Measurements from ENCODE around the gene TERB1.

Gene TERB1

DNA sequence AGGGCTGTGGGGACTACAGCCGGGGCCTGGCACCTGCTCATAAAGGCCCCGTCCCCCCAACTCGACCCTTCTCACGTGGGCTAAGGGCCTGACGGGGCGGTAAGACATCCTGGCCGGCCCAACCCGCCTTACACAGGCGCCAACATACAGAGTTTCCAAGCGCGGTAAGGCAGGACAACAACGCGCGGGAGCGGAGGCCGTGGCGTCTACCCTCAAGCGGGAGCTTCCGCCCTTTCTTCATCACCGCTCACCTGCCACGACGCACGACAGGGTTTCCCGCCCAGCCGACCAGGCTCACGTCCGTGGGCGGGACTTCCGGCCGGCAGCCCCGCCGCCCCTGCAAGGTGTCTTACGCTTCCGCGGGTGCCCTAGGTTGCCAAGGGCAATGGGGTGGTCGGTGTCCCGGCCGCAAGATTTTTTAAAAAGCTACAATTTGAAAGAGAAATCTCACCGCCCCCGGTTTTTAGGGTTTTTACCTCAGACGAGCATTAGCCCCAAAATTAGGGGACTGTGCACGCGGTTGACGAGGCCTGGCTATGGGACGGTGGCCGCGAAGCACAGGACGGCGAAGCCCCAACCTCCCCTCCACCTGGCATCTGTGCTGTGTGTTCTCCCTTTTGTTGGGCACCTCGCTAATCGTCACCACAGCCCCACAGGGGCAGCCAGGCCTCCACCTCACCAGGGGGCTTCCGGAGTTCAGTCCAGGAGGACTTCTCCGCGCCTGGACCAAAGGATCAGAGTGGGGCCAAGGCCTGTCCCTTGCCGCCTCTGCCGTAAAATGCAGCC lies at the start of gene TERB1:
Gene TERB1, minus strand, starts transcription at position 265 of the 786 bp plus-strand sequence. CDS start 4,786 bp downstream, outside the sequence.
- DNase-seq (ENCODE audit: low spot score), result no peak

DNA sequence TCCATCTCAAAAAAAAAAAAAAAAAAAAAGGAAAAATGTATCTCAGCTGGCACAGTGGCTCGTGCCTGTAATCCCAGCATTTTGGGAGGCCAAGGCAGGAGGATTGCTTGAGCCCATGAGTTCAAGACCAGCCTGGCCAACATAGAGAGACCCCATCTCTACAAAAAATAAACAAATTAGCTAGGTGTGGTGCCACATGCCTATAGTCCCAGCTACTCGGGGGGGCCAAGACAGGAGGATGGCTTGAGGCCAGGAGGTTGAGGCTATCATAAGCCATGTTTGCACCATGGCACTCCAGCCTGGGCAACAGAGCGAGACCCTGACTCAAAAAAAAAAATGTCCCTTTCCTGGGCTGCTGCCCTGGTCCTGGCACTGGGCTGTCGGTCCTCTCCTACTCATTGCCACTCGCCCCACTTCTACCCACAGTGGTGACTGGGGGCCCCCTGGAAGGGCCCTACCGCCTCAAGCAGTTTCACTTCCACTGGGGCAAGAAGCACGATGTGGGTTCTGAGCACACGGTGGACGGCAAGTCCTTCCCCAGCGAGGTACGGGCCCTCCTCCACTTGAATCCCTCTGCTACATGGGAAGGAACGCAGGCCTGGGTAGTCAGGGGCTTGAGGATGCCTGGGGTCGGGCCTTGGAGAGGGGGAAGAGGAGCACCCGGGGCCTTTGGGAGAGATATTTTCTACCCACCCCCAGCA lies 48.9 kb upstream of the TERB1 start:
- DNase-seq (ENCODE audit: low spot score), result no peak

DNA sequence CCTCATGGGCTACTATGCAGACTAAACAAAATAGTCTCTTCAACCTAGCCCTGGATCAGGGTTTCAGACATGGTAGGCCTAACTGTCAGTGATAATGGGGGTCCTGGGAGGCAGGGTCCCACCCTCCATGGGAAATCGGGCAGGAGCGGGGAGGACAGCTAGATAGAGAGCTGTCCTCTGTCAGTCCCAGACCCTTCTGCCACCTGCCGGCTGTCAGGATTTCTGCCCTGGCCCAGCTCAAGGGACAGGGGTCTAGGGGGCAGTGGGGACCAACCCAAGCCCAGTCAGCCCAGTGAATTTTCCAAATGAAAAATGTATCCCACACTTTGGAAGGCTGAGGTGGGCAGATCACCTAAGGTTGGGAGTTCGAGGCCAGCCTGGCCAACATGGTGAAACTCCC lies 48.2 kb upstream of the TERB1 start:
- DNase-seq (ENCODE audit: low spot score), result no peak

DNA sequence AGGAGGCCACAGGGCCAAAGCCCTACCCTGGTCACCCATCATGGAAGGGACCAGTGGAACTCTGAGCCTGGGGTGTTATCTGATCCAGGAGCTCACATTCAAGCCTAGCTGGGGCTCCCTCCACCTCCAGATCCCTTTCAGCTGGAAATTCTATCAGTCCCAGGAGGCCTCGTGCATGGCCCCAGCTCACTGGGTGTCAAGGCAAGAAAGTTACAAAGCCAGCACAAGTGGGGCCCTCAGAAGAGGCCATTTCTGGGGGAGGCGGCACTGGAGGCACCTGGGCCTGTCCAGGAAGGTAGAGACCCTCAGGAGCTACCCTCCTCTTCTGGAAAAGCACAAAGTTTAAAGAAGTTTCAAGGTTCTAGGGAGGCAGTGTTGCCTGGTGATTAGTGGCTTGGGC lies 47.6 kb upstream of the TERB1 start:
- DNase-seq (ENCODE audit: low spot score), result no peak

GRCh38 chr16:66848172-66848571 lies 46.8 kb upstream of the TERB1 start:
- DNase-seq (ENCODE audit: low spot score), result no peak

DNA sequence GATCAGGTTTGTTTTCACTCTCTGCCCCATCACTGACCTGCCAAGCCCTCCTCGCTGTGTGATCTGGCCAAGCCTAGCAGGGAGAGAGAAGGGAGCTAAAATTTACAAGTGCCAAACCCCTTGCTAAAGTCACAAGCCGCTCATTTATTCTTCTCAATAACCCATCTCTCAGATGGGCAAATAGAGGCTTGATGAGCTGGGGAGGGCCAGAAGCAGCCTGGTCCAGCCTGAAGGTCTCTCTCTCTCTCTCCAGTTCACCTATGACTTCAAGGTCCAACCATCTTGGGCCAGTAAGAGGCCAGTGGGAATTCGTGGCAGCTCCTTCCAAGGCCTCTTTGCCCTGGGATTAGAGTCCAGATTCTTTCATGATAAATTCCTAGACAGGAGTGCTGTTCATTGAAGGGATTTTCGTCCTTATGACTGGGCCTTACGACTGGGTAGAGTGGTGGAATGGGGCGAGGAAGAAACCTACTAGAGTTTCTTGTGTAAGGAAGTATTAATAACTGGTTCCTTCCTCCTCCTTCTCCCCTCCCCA lies 46.2 kb upstream of the TERB1 start:
- DNase-seq (ENCODE audit: low spot score), result no peak

DNA sequence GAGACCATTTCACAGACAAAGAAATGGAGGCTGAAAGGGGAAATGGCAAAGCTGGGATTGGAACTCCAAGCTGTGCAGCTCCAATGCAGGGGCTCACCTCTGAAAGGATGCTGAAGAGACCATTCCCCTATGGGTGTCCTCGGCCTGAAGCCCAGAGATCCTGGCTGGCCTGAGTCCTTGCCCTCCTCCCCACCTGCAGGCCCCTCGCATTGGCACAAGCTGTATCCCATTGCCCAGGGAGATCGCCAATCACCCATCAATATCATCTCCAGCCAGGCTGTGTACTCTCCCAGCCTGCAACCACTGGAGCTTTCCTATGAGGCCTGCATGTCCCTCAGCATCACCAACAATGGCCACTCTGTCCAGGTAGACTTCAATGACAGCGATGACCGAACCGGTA lies 45.4 kb upstream of the TERB1 start:
- DNase-seq (ENCODE audit: low spot score), result no peak

DNA sequence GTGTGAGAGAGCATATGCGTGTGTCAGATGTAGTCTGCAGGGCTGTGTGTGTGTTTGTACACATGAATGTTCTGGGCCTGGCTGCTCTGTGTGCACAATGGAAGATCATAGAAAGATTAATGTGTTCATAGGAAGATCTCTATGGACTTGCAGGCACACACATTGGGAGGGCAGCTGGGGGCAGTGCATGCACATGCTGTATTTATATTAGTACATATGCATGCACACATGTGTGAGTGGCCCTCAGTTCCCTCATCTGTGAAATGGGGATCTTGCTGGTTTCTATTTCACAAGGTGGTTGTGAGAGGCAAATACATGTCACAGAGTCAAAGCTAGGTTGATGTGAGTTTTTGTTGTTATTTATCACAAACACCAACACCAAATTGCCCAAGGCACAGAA lies 44.9 kb upstream of the TERB1 start:
- no peak for DNase-seq (ENCODE audit: low spot score)

DNA sequence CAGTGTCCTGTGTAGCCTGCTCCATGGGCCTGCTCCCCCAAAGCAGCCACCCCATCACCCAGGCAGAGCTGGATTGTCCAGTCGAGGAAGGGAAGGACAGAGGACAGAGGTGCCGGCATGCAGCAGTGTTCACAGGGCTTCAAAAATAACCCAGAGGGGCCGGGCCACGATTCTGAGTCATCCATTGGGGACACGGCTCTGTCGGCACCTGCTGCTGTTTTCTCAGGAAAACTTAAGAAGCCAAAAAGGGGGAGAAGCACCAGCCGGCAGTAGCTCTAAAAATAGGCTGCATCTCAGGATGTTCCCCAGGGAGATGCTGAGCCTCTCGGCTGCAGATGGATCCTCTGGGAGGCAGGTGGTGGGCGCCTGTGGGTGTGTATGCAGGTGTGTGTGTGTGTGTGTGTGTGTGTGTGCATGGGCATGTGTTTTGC lies 44.4 kb upstream of the TERB1 start:
- no peak for DNase-seq (ENCODE audit: low spot score)

- no peak for DNase-seq (ENCODE audit: low spot score)
Observed at GRCh38 chr16:66845080-66845410, 43.7 kb upstream of the TERB1 start.

DNA sequence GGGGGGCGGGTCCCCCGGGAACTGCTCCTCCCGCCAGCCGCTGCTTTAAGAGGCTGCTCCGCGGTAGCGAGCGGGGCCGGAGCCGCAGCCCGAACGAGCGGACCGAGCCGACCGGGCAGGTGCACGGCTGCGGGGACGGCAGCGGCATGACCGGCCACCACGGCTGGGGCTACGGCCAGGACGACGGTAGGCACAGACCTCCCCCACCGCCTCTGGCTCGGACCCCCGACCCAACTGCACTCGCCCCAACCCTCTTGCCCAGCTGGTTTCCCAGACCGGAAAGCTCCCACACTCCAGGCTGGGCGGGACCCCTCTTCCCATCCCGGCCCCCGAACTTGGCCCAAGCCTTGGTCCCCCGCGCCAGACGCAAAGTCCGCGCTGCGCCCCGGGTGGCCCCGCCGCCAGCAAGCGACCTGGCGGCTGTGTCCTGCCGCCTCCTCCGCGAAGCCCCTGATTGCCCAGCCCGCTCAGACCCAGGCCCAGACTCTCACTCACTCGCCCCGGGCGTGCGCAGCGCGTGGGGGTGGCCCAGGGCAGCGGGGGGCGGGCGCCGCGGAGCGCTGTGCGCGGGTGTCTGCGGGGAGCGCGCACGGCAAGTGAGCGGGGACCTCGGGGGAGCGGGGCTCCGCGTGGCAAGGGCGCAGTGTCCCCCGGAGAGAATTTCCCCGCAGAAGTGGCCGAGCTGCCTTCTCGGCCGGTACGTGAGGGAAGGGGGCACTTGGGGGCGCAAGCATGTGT lies 43.1 kb upstream of the TERB1 start, which contains the start of gene CA7:
Gene CA7, plus strand, starts transcription at position 73 of the 738 bp plus-strand sequence. Its CDS starts 74 bp downstream, at position 147.
- no peak for DNase-seq (ENCODE audit: low spot score)

DNA sequence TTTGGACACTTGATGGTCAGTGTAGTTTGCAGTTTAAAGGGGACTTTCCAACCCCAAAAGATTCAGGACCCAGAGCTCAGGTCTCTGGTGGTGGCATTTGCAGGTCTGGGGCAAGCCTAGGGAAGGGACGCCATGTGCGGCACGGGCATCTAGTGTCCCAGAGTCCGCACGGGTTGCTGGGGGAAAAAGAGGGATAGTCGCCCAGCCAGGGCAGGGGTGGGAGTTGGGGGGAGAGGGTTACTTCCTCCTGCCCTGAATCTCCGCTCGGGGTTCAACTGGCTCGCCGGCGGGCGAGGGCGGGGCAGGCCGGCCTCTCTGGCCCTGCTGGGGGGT lies 42.6 kb upstream of the TERB1 start:
- DNase-seq (ENCODE audit: low spot score), result no peak

DNA sequence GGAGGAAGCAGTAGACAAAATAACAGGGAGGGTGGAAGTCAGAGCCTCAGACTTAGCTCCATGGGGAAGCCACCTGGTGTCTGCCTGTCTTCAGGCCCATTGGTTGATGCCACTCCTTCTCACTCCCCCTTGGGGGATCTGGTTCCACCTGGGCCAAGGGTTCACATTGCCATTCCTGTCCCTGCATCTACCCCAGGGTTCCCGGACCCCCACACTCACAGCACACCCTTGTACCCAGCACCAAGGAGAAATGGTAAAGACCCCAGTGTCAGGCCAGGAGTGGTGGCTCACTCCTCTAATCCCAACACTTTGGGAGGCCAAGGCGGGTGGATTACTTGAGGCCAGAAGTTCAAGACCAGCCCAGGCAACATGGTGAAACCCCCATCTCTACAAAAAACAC lies 41.8 kb upstream of the TERB1 start:
- no peak for DNase-seq (ENCODE audit: low spot score)

- DNase-seq (ENCODE audit: low spot score), result no peak
Observed at GRCh38 chr16:66842765-66843164, 41.4 kb upstream of the TERB1 start.

GRCh38 chr16:66841366-66841765 lies 40.0 kb upstream of the TERB1 start:
- no peak for DNase-seq (ENCODE audit: low spot score)

- no peak for DNase-seq (ENCODE audit: low spot score)
Observed at GRCh38 chr16:66840883-66841282, 39.5 kb upstream of the TERB1 start.

GRCh38 chr16:66834746-66835145 lies 33.4 kb upstream of the TERB1 start:
- DNase-seq (ENCODE audit: low spot score), result no peak

- DNase-seq (ENCODE audit: low spot score), result no peak
Observed at GRCh38 chr16:66832661-66833305, 31.4 kb upstream of the TERB1 start.

DNA sequence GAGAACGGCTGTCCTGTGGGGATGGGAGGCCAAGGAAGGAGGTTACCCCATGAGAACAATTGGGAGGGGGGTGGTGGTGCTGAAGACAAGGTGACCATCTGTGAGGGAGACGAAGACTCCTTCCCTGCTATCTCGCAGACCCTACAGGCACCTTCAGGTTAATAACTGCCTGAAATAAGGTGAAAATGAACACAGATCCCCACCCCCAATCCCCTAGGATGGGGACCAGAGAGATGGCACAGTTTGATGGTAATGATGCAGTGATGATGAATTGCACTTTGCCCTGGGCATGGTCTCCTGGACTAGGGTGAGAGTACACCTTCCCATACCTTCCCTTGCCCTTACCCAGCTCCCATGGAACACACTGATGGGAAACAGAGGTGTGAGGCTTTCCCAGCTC lies 30.8 kb upstream of the TERB1 start:
- DNase-seq (ENCODE audit: low spot score), result no peak

GRCh38 chr16:66830422-66831404 lies 29.3 kb upstream of the TERB1 start, which contains the start of gene NAE1:
Gene NAE1, minus strand, starts transcription at chr16:66830976. Its CDS starts 77 bp downstream, at chr16:66830899.
- peak; percentile 82 for DNase-seq (ENCODE audit: low spot score)

DNA sequence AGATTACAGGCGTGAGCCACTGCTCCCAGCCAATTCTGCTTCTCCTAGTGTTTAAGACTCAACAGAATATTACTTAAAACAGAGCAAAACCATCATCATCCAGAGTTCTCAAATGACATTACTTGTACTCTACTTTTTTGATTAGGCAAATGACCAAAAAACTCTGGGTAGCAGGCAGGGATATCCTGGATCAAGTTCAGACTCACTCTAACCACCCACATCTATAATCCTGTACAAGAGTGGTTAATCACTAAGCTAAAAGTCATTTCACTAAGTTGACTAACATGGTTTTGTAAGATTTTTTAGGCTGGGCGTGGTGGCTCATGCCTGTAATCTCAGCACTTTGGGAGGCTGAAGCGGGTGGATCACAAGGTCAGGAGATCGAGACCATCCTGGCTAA lies 22.6 kb upstream of the TERB1 start:
- no peak for DNase-seq (ENCODE audit: low spot score)

Data from COLO829 (cell line).